GM23338 (cell line): ENCODE data around the gene ACSF2. TPM values are rescaled to one million over a fixed set of nuclear protein-coding genes. Genes with fewer than 3 reads are reported as not detected.

Source experiments
- ATAC-seq: fragments of 200-7000 bp; cut with Tn5 transposase; 3 replicates; pipeline ENCODE4 v1.9.1; 2020
- DNase-seq: peaks from one replicate; pipeline ENCODE4 v3.0.0-alpha.2; 2015; ENCODE audit warnings: low spot score
- H2AFZ ChIP-seq: fragments of 200-600 bp; sonication (generic); 2 replicates; pipeline ENCODE4 v1.8.0; 2016; ENCODE audit warnings: antibody characterized with exemption, mild to moderate bottlenecking, moderate library complexity
- H3F3A ChIP-seq: fragments of 200-600 bp; sonication (generic); replicated peaks from 2 replicates; pipeline ENCODE4 v1.8.0; 2017; ENCODE audit warnings: antibody characterized with exemption, mixed run types, low read depth
- H3K27ac ChIP-seq: fragments of 200-600 bp; sonication (generic); 2 replicates; pipeline ENCODE4 v1.6.1; 2016; ENCODE audit warnings: low read depth
- H3K27me3 ChIP-seq: fragments of 200-600 bp; sonication (generic); 2 replicates; pipeline ENCODE4 v1.8.0; 2016; ENCODE audit warnings: mild to moderate bottlenecking, mixed run types, moderate library complexity; ENCODE audit not compliant: insufficient read depth
- H3K36me3 ChIP-seq: fragments of 200-600 bp; sonication (generic); 2 replicates; pipeline ENCODE4 v1.8.0; 2016; ENCODE audit warnings: mild to moderate bottlenecking; ENCODE audit not compliant: insufficient read depth
- H3K4me1 ChIP-seq: fragments of 200-600 bp; sonication (generic); 2 replicates; pipeline ENCODE4 v1.8.0; 2016; ENCODE audit warnings: mild to moderate bottlenecking, moderate library complexity; ENCODE audit not compliant: insufficient read depth
- H3K4me2 ChIP-seq: fragments of 200-600 bp; sonication (generic); 2 replicates; pipeline ENCODE4 v1.7.1; 2017; ENCODE audit warnings: mixed run types
- H3K4me3 ChIP-seq: fragments of 200-600 bp; sonication (generic); 2 replicates; pipeline ENCODE4 v1.6.1; 2016; ENCODE audit warnings: mixed run types
- H3K79me2 ChIP-seq: fragments of 200-600 bp; sonication (generic); replicated peaks from 2 replicates; pipeline ENCODE4 v1.8.0; 2017; ENCODE audit warnings: mild to moderate bottlenecking; ENCODE audit not compliant: insufficient read depth
- H3K9me2 ChIP-seq: fragments of 200-600 bp; sonication (generic); 2 replicates; pipeline ENCODE4 v1.8.0; 2017; ENCODE audit not compliant: insufficient read depth
- H4K20me1 ChIP-seq: fragments of 200-600 bp; sonication (generic); replicated peaks from 2 replicates; pipeline ENCODE4 v1.8.0; 2017; ENCODE audit warnings: mild to moderate bottlenecking; ENCODE audit not compliant: insufficient read depth
- H3K27ac Mint-ChIP-seq: 2 replicates; pipeline ENCODE4 v1.8.0; 2020; ENCODE audit warnings: inconsistent platforms, mild to moderate bottlenecking, moderate library complexity, mixed read lengths
- H3K27me3 Mint-ChIP-seq: 3 replicates; pipeline ENCODE4 v1.8.0; 2022; ENCODE audit warnings: low read depth, mild to moderate bottlenecking, moderate library complexity, mixed read lengths, inconsistent platforms; ENCODE audit not compliant: insufficient read depth, poor library complexity
- H3K36me3 Mint-ChIP-seq: 3 replicates; pipeline ENCODE4 v1.8.0; 2021; ENCODE audit warnings: low read depth, mild to moderate bottlenecking, inconsistent platforms, moderate library complexity, mixed read lengths
- H3K4me1 Mint-ChIP-seq: 3 replicates; pipeline ENCODE4 v1.8.0; 2020; ENCODE audit warnings: mild to moderate bottlenecking, inconsistent platforms, mixed read lengths
- H3K4me3 Mint-ChIP-seq: 3 replicates; pipeline ENCODE4 v1.8.0; 2021; ENCODE audit warnings: moderate library complexity, mild to moderate bottlenecking, inconsistent platforms, mixed read lengths
- H3K9me3 Mint-ChIP-seq: 3 replicates; pipeline ENCODE4 v1.8.0; 2020; ENCODE audit warnings: moderate library complexity, mild to moderate bottlenecking, inconsistent platforms, mixed read lengths
- CREB1 ChIP-seq: fragments of 250-450 bp; sonication (Bioruptor Pico); IDR thresholded peaks from 2 replicates; pipeline ENCODE4 v1.5.0; 2020; ENCODE audit warnings: low read depth, mild to moderate bottlenecking, moderate library complexity
- EZH2 ChIP-seq: fragments of 200-600 bp; sonication (generic); IDR thresholded peaks from one replicate; pipeline ENCODE4 v1.8.0; 2017; ENCODE audit warnings: antibody characterized with exemption, mild to moderate bottlenecking, low read depth; ENCODE audit not compliant: unreplicated experiment
- EZH2phosphoT487 ChIP-seq: fragments of 200-600 bp; sonication (generic); IDR thresholded peaks from one replicate; pipeline ENCODE4 v1.8.1; 2018; ENCODE audit warnings: antibody characterized with exemption; ENCODE audit not compliant: unreplicated experiment
- NANOG ChIP-seq: IDR thresholded peaks from 2 replicates; pipeline ENCODE4 v1.6.1; 2016; ENCODE audit warnings: antibody characterized with exemption, borderline replicate concordance
- POLR2AphosphoS5 ChIP-seq: IDR thresholded peaks from 2 replicates; pipeline ENCODE4 v1.6.1; 2016; ENCODE audit warnings: antibody characterized with exemption, low read depth
- REST ChIP-seq: IDR thresholded peaks from one replicate; pipeline ENCODE4 v1.6.1; 2018; ENCODE audit warnings: antibody characterized with exemption; ENCODE audit not compliant: unreplicated experiment
- ZNF114 ChIP-seq: fragments of 250-450 bp; sonication (Bioruptor Pico); IDR thresholded peaks from 2 replicates; pipeline ENCODE4 v1.5.0; 2020; ENCODE audit warnings: mild to moderate bottlenecking, moderate library complexity
- ZNF331 ChIP-seq: fragments of 250-450 bp; sonication (Bioruptor Pico); IDR thresholded peaks from 2 replicates; pipeline ENCODE4 v1.5.0; 2020; ENCODE audit warnings: low read depth, mild to moderate bottlenecking, moderate library complexity
- ZNF462 ChIP-seq: fragments of 250-450 bp; sonication (Bioruptor Pico); IDR thresholded peaks from 2 replicates; pipeline ENCODE4 v1.5.0; 2020; ENCODE audit warnings: mild to moderate bottlenecking, moderate library complexity
- polyA plus RNA-seq: library from polyadenylated mRNA; unstranded; fragments of >200 nt; fragmentation: Nextera tagmentation; extraction: Ambion mirVana; gene quantifications from 2 replicates; pipeline ENCODE4 v1.2.1, GENCODE V29; 2016
- total RNA-seq: library from RNA; depleted of rRNA; stranded (reverse); fragments of >200 nt; shearing (Covaris generic); gene quantifications from 2 replicates; pipeline ENCODE4 v1.2.3, GENCODE V29; 2014
- TF ChIP-seq, protein P1 (sequence below): IDR thresholded peaks from 2 replicates; pipeline ENCODE4 v1.6.1; 2016; ENCODE audit warnings: antibody characterized with exemption

The ACSF2 gene
- total and polyA plus RNA-seq, 2 experiments from 2014 or later: 6.9 to 12.4 TPM

DNA sequence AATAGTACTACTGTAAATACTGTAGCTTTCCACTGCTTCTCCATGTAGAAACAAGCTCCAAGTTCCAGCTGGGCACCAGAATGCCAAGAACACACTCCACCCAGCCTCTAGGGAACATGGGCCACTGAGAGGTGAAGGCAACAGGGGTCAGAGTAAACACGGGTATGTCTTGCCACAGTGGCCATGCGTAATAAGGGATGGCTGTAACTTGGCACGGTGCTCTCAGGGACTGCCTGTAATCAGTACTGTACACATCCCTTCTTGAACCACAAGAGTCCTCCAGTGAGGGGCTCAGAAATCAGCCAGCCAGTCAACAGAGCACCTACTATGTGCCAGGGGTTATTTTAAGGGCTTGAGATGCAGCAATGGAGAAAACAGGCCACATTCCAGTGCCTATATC lies 39.5 kb upstream of the ACSF2 start (continued):
- TF ChIP-seq ZNF462 (CRISPR knock-in tag): no peak

- no peak overlapping the region for H3K4me2 ChIP-seq
- Mint-ChIP-seq H3K9me3 (no peaks in the 10 kb centered on the region), H3K36me3 (peaks cover 92% of the 10 kb centered on the region), H3K4me3 (no peak overlapping the region), H3K27me3 (peaks cover 5% of the 10 kb centered on the region), H3K27ac (no peak overlapping the region), H3K4me1 (no peaks in the 10 kb centered on the region)
- no peaks in the 10 kb centered on the region for H3K4me1 ChIP-seq
- H3K9me2 ChIP-seq: no peaks in the 10 kb centered on the region
- no peaks in the 10 kb centered on the region for H3K27me3 ChIP-seq
- no peak for ATAC-seq
- no peaks in the 10 kb centered on the region for H3F3A ChIP-seq
- H3K27ac ChIP-seq: no peak overlapping the region
- H3K4me3 ChIP-seq: no peak overlapping the region
- no peak overlapping the region for H2AFZ ChIP-seq
- no peak for DNase-seq
- H4K20me1 ChIP-seq: peaks cover 16% of the 10 kb centered on the region
- H3K36me3 ChIP-seq: peaks cover 52% of the 10 kb centered on the region
- H3K79me2 ChIP-seq: no peaks in the 10 kb centered on the region; the same call in 1 of the 2 replicates
- TF ChIP-seq EZH2 (no peak), POLR2AphosphoS5 (no peak), NANOG (no peak), ZNF114 (no peak), CREB1 (CRISPR knock-in tag) (no peak), ZNF331 (CRISPR knock-in tag) (no peak), REST (no peak), EZH2phosphoT487 (no peak)
- TF ChIP-seq, protein P1, sequence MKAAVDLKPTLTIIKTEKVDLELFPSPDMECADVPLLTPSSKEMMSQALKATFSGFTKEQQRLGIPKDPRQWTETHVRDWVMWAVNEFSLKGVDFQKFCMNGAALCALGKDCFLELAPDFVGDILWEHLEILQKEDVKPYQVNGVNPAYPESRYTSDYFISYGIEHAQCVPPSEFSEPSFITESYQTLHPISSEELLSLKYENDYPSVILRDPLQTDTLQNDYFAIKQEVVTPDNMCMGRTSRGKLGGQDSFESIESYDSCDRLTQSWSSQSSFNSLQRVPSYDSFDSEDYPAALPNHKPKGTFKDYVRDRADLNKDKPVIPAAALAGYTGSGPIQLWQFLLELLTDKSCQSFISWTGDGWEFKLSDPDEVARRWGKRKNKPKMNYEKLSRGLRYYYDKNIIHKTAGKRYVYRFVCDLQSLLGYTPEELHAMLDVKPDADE: no peak
Measured at GRCh38 chr17:50388728-50389127, 37.3 kb upstream of the ACSF2 start.
